ENCODE data around the gene PTPRM.

Gene PTPRM

GRCh38 chr18:8356001-8356400 is 788.9 kb downstream of the PTPRM start:
- no peaks in the 10 kb centered on the region for H3F3A ChIP-seq (ENCODE audit: insufficient read depth, low read length)
- H3K4me3 ChIP-seq (ENCODE audit: low read length) = no peak overlapping the region
- H3K9ac ChIP-seq (ENCODE audit: low read length) = no peak overlapping the region
- H3K79me2 ChIP-seq (ENCODE audit: low read length) = no peaks in the 10 kb centered on the region
- no peaks in the 10 kb centered on the region for H3K9me2 ChIP-seq (replicated peaks; ENCODE audit: insufficient read depth, low read length)
- no peaks in the 10 kb centered on the region for H3K4me1 ChIP-seq (ENCODE audit: low read length)
- no peak overlapping the region for H3K4me2 ChIP-seq (ENCODE audit: low read depth, low read length)
- H3K36me3 ChIP-seq (replicated peaks; ENCODE audit: insufficient read depth, low read length) = no peaks in the 10 kb centered on the region
- no peak overlapping the region for H3K27ac ChIP-seq (ENCODE audit: low read length)
- H4K20me1 ChIP-seq (ENCODE audit: insufficient read depth, low read length) = no peaks in the 10 kb centered on the region
- no peaks in the 10 kb centered on the region for H3K9me3 ChIP-seq (replicated peaks; ENCODE audit: insufficient read depth, low read length)
- no peak for DNase-seq
- H2AFZ ChIP-seq (ENCODE audit: low read length) = no peak overlapping the region
- H3K27me3 ChIP-seq (replicated peaks; ENCODE audit: insufficient read depth, low read length) = no peaks in the 10 kb centered on the region
- TF ChIP-seq EZH2 (optimal IDR thresholded peaks at IDR 0.05; ENCODE audit: low read depth, low read length) (no peak), EZH2phosphoT487 (IDR thresholded peaks at IDR 0.05; ENCODE audit: low read length) (no peak), CTCF (IDR thresholded peaks at IDR 0.05; ENCODE audit: low read length) (no peak)

GRCh38 chr18:8357320-8357719 is 790.2 kb downstream of the PTPRM start:
- H3F3A ChIP-seq (ENCODE audit: insufficient read depth, low read length) = no peaks in the 10 kb centered on the region
- H3K79me2 ChIP-seq (ENCODE audit: low read length) = no peaks in the 10 kb centered on the region
- no peak overlapping the region for H3K4me2 ChIP-seq (ENCODE audit: low read depth, low read length)
- H3K27ac ChIP-seq (ENCODE audit: low read length) = no peak overlapping the region
- no peaks in the 10 kb centered on the region for H3K9me2 ChIP-seq (replicated peaks; ENCODE audit: insufficient read depth, low read length)
- no peaks in the 10 kb centered on the region for H3K4me1 ChIP-seq (ENCODE audit: low read length)
- no peak overlapping the region for H3K9ac ChIP-seq (ENCODE audit: low read length)
- TF ChIP-seq EZH2phosphoT487 (IDR thresholded peaks at IDR 0.05; ENCODE audit: low read length) = no peak
- TF ChIP-seq CTCF (IDR thresholded peaks at IDR 0.05; ENCODE audit: low read length) = no peak
- no peak for TF ChIP-seq EZH2 (optimal IDR thresholded peaks at IDR 0.05; ENCODE audit: low read depth, low read length)
- no peak for DNase-seq
- no peak overlapping the region for H3K4me3 ChIP-seq (ENCODE audit: low read length)
- H3K36me3 ChIP-seq (replicated peaks; ENCODE audit: insufficient read depth, low read length) = no peaks in the 10 kb centered on the region
- no peaks in the 10 kb centered on the region for H3K27me3 ChIP-seq (replicated peaks; ENCODE audit: insufficient read depth, low read length)
- no peaks in the 10 kb centered on the region for H3K9me3 ChIP-seq (replicated peaks; ENCODE audit: insufficient read depth, low read length)
- H2AFZ ChIP-seq (ENCODE audit: low read length) = no peak overlapping the region
- no peaks in the 10 kb centered on the region for H4K20me1 ChIP-seq (ENCODE audit: insufficient read depth, low read length)

- Histone ChIP-seq H4K20me1 (ENCODE audit: insufficient read depth, low read length) (no peaks in the 10 kb centered on the region), H3K27me3 (replicated peaks; ENCODE audit: insufficient read depth, low read length) (no peaks in the 10 kb centered on the region), H3K79me2 (ENCODE audit: low read length) (no peaks in the 10 kb centered on the region), H3K4me1 (ENCODE audit: low read length) (no peaks in the 10 kb centered on the region), H3F3A (ENCODE audit: insufficient read depth, low read length) (no peaks in the 10 kb centered on the region), H3K27ac (ENCODE audit: low read length) (no peak overlapping the region), H3K4me2 (ENCODE audit: low read depth, low read length) (no peak overlapping the region), H3K36me3 (replicated peaks; ENCODE audit: insufficient read depth, low read length) (no peaks in the 10 kb centered on the region), H3K4me3 (ENCODE audit: low read length) (no peak overlapping the region), H2AFZ (ENCODE audit: low read length) (no peak overlapping the region), H3K9ac (ENCODE audit: low read length) (no peak overlapping the region), H3K9me2 (replicated peaks; ENCODE audit: insufficient read depth, low read length) (no peaks in the 10 kb centered on the region), H3K9me3 (replicated peaks; ENCODE audit: insufficient read depth, low read length) (no peaks in the 10 kb centered on the region)
- TF ChIP-seq EZH2 (optimal IDR thresholded peaks at IDR 0.05; ENCODE audit: low read depth, low read length) (no peak), CTCF (IDR thresholded peaks at IDR 0.05; ENCODE audit: low read length) (no peak), EZH2phosphoT487 (IDR thresholded peaks at IDR 0.05; ENCODE audit: low read length) (no peak)
- no peak for DNase-seq
Measured at GRCh38 chr18:8358033-8358765, 791.1 kb downstream of the PTPRM start.
